ENCODE measurements around the gene IKZF4. TPM values are rescaled to one million over a fixed set of nuclear protein-coding genes. Genes with fewer than 3 reads are reported as not detected.
"Not testable (repeated sequence)": the region's sequence is repeated elsewhere in the genome, so short reads cannot be mapped to it uniquely, and the experiment has no call there.

IKZF4 gene
- total RNA-seq, 1 donor from 2014 or later = 25.8 TPM

GRCh38 chr12:55997535-55997859, 23.3 kb upstream of the IKZF4 start:
- no peak for DNase-seq (ENCODE audit: low spot score)

GRCh38 chr12:55999522-55999921, 21.3 kb upstream of the IKZF4 start:
- not testable (repeated sequence) for DNase-seq (ENCODE audit: low spot score)

GRCh38 chr12:55999999-56000540, 20.8 kb upstream of the IKZF4 start:
- DNase-seq (ENCODE audit: low spot score) = not testable (repeated sequence)

- DNase-seq (ENCODE audit: low spot score) = no peak
These were observed 19.2 kb upstream of the IKZF4 start for GRCh38 chr12:56001487-56002100.

- DNase-seq (ENCODE audit: low spot score) = not testable (repeated sequence)
These were observed 17.5 kb upstream of the IKZF4 start for GRCh38 chr12:56003376-56003775.

GRCh38 chr12:56004211-56004610, 16.6 kb upstream of the IKZF4 start:
- no peak for DNase-seq (ENCODE audit: low spot score)

GRCh38 chr12:56007564-56008559, 13.0 kb upstream of the IKZF4 start:
- no peak for DNase-seq (ENCODE audit: low spot score)

GRCh38 chr12:56010111-56010570, 10.7 kb upstream of the IKZF4 start:
- DNase-seq (ENCODE audit: low spot score) = no peak

- DNase-seq (ENCODE audit: low spot score) = no peak
These were observed 9.2 kb upstream of the IKZF4 start for GRCh38 chr12:56011509-56012090.

GRCh38 chr12:56013482-56013881, 7.4 kb upstream of the IKZF4 start:
- no peak for DNase-seq (ENCODE audit: low spot score)

GRCh38 chr12:56014205-56014604, 6.6 kb upstream of the IKZF4 start:
- DNase-seq (ENCODE audit: low spot score) = no peak

- no peak for DNase-seq (ENCODE audit: low spot score)
These were observed 3.7 kb upstream of the IKZF4 start for GRCh38 chr12:56017181-56017580.

GRCh38 chr12:56018356-56018755, 2.5 kb upstream of the IKZF4 start:
- DNase-seq (ENCODE audit: low spot score) = no peak

- no peak for DNase-seq (ENCODE audit: low spot score)
These were observed 1.1 kb downstream of the IKZF4 start for GRCh38 chr12:56021889-56022497.

- DNase-seq (ENCODE audit: low spot score) = no peak
These were observed 7.8 kb downstream of the IKZF4 start for GRCh38 chr12:56028511-56029165.

GRCh38 chr12:56029166-56029519, 8.3 kb downstream of the IKZF4 start:
- no peak for DNase-seq (ENCODE audit: low spot score)

GRCh38 chr12:56029666-56030293, 8.9 kb downstream of the IKZF4 start:
- DNase-seq (ENCODE audit: low spot score) = no peak

GRCh38 chr12:56031987-56032386, 11.1 kb downstream of the IKZF4 start:
- DNase-seq (ENCODE audit: low spot score) = no peak

GRCh38 chr12:56034586-56035332, 13.9 kb downstream of the IKZF4 start:
- DNase-seq (ENCODE audit: low spot score) = no peak

- DNase-seq (ENCODE audit: low spot score) = no peak
These were observed 16.3 kb downstream of the IKZF4 start for GRCh38 chr12:56037161-56037560.
